Mucosa of descending colon (tissue), 3 donors: ENCODE data around the gene ASTN2. TPM values are rescaled to one million over a fixed set of nuclear protein-coding genes. Genes with fewer than 3 reads are reported as not detected.

ENCODE experiments used
- ATAC-seq: fragments of 200-7000 bp; cut with Tn5 transposase; one replicate; pipeline ENCODE4 v1.9.1; 2020; ENCODE audit warnings: mild to moderate bottlenecking, moderate library complexity
- DNase-seq, 3 donors: peaks; one replicate each; pipeline ENCODE4 v3.0.0-alpha.2; 2020
- H3K36me3 ChIP-seq: fragments of 200-600 bp; one replicate; pipeline ENCODE4 v1.8.0; 2021; ENCODE audit warnings: low read depth, mild to moderate bottlenecking
- H3K4me1 ChIP-seq: fragments of 200-600 bp; one replicate; pipeline ENCODE4 v1.8.0; 2021; ENCODE audit warnings: low read depth, mild to moderate bottlenecking
- H3K4me3 ChIP-seq: fragments of 200-600 bp; one replicate; pipeline ENCODE4 v1.8.0; 2021; ENCODE audit warnings: mild to moderate bottlenecking
- H3K9me3 ChIP-seq: fragments of 200-600 bp; one replicate; pipeline ENCODE4 v1.8.0; 2021; ENCODE audit warnings: mild to moderate bottlenecking
- intact Hi-C, 2 donors: fragments of 100-400 bp; cut with DNase I in 1 of 2; cut with micrococcal nuclease in 1 of 2; formaldehyde crosslinking; loops; one replicate each; pipeline versions ENCODE4 v1.11.0 to v1.11.1; 2022; cut with DNase I, micrococcal nuclease
- total RNA-seq, 3 donors: library from RNA; stranded (reverse); fragmentation: NEBNext Ultra II Directional in 2 of 3; extraction: Animal tissue kit (Norgen Biotek cat#: 25700) in 2 of 3; gene quantifications; one replicate each; pipeline versions ENCODE4 v1.2.1 to v1.2.4, GENCODE V29; 2021 to 2023
- TF ChIP-seq, protein P1 (sequence below): fragments of 200-600 bp; IDR thresholded peaks from one replicate; pipeline ENCODE4 v1.8.0; 2022; ENCODE audit warnings: antibody characterized with exemption, mild to moderate bottlenecking
- donor health status: DM: no; HTN: no; CAD: no; lungs with moderate emphysema.
- donor health status: DM: no; HTN: no; CAD: no.
- donor health status: DM: no; HTN: yes; CAD: no.

Gene ASTN2
- total RNA-seq, 3 donors from 2014 or later = 3.5 to 6.1 (median 5.4) TPM

DNA sequence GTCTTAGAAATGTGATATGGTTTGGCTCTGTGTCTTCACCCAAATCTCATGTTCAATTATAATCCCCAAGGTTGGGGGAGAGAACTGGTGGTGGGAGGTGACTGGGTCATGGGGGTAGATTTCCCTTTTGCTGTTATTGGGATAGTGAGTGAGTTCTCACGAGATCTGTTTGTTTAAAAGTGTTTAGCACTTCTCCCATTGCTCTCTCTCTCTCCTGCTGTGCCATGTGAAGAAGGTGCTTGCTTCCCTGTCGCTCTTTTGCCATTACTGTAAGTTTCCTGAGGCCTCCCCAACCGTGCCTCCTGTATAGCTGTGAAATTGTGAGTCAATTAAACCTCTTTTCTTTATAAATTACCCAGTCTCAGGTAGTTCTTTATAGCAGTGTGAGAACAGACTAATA is 203.6 kb downstream of the ASTN2 start:
- intact Hi-C loops = no loop called here
- H3K9me3 ChIP-seq = no peaks in the 10 kb centered on the region
- no peaks in the 10 kb centered on the region for H3K4me1 ChIP-seq
- no peaks in the 10 kb centered on the region for H3K36me3 ChIP-seq
- TF ChIP-seq, protein P1, sequence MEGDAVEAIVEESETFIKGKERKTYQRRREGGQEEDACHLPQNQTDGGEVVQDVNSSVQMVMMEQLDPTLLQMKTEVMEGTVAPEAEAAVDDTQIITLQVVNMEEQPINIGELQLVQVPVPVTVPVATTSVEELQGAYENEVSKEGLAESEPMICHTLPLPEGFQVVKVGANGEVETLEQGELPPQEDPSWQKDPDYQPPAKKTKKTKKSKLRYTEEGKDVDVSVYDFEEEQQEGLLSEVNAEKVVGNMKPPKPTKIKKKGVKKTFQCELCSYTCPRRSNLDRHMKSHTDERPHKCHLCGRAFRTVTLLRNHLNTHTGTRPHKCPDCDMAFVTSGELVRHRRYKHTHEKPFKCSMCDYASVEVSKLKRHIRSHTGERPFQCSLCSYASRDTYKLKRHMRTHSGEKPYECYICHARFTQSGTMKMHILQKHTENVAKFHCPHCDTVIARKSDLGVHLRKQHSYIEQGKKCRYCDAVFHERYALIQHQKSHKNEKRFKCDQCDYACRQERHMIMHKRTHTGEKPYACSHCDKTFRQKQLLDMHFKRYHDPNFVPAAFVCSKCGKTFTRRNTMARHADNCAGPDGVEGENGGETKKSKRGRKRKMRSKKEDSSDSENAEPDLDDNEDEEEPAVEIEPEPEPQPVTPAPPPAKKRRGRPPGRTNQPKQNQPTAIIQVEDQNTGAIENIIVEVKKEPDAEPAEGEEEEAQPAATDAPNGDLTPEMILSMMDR = no peak
- ATAC-seq = no peak
- no peak overlapping the region for H3K4me3 ChIP-seq
- no peak for DNase-seq

DNA sequence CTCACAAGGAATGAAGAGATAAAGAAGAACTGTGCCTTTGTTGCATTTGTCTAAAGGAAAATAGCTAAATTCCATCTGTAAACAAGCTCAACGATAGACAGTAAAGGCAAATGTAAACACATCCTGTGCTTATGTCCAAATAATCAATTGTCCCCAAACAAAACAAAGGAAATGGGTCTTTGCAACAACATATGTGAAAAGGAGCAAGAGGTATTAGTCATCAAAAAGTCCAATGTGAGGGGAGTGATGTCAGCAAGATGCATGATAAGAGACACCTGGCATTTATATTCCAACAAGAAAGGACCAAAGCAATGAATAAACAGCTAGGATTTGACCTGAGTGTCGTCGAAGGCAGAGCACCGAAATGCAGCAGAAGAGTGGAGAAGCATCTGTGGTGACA is 209.1 kb downstream of the ASTN2 start:
- H3K9me3 ChIP-seq = no peaks in the 10 kb centered on the region
- no peak for DNase-seq
- no peak for ATAC-seq
- no peaks in the 10 kb centered on the region for H3K4me1 ChIP-seq
- H3K4me3 ChIP-seq = no peak overlapping the region
- TF ChIP-seq, protein P1 = no peak
- no peaks in the 10 kb centered on the region for H3K36me3 ChIP-seq
- intact Hi-C loops = no loop called here

DNA sequence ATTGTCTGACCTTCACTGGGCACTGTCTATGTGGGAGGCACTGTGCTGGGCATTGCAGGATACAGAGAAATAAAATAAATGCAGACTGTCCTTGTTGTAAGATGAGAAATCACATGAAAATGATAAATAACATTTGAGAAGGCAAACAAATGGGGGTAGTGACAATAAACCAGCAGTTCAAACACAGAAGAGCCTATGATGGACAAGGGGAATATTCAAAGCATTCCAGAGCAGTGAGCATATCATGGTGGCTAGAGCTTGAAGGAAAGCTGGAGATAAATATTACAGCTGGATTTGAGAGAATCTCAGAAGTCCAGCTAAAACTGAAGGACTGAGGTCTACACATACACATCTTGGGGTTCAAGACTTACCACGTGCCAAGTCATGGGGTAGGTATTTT is 209.9 kb downstream of the ASTN2 start:
- Histone ChIP-seq H3K4me1 (no peaks in the 10 kb centered on the region), H3K4me3 (no peak overlapping the region), H3K36me3 (no peaks in the 10 kb centered on the region), H3K9me3 (no peaks in the 10 kb centered on the region)
- ATAC-seq (no peak), DNase-seq (no peak)
- intact Hi-C loops = no loop called here
- TF ChIP-seq, protein P1 = no peak

DNA sequence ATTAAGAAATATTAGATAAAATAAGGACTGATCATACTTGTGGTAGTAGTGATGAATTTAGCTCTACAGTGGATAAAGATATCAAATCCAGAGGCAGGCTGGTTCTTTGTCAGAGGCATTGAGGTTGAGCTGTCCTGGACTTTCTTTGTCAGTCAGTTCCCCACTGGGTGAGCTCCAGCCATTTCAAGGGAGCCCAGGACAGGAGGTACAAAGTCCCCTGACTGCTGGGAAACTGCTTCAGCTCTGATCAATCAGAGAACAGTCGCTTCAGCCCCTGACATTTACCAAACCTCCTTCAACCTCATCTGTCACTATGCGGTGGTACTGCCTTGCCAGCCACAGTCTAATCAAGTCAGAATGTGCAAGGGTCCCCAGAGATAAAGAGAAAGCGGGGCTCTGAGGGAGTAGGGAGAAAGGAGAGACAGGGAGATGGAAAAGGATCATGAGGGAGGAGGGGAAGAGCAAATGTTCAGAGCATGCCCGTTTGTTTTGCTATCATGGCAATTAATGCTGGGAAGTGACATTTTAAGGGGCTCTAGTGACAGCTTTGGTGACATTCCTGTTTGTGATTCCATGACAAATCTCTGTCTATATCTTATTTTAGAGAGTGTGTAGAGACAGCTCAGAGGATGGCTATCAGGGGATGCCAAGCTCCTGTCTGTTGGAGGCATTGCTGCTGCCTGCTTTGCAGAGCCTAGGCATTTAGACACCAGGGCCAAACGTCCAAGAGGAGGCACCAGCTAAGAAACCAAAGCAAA is 223.2 kb downstream of the ASTN2 start:
- H3K36me3 ChIP-seq = no peaks in the 10 kb centered on the region
- no peaks in the 10 kb centered on the region for H3K4me1 ChIP-seq
- TF ChIP-seq, protein P1 = no peak
- ATAC-seq (no peak), DNase-seq (no peak)
- intact Hi-C loops = no loop called here
- H3K9me3 ChIP-seq = no peaks in the 10 kb centered on the region
- no peak overlapping the region for H3K4me3 ChIP-seq

DNA sequence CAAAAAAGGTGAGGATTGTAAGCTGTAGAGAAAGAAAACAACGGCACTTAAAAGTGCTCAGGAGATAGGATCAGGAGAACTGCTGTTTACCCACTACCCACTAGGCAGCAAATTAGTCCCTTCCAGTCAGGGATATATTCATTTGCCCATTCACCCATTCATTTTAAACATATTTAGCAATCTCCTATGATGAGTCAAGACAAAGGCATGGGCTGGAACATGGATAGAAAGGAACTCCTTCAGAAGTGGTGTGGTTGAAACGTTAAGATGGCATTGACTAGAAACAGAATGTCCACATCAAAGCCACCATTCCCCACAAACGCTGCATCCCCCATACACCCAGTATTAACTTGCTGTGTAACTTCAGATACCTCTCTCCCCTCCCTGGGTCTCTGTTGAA is 225.7 kb downstream of the ASTN2 start:
- no peak for ATAC-seq
- TF ChIP-seq, protein P1 = no peak
- no peaks in the 10 kb centered on the region for H3K4me1 ChIP-seq
- no peaks in the 10 kb centered on the region for H3K36me3 ChIP-seq
- H3K4me3 ChIP-seq = no peak overlapping the region
- DNase-seq = no peak
- intact Hi-C loops = no loop called here
- no peaks in the 10 kb centered on the region for H3K9me3 ChIP-seq
